ENCODE results near the gene ADCY9.
"Not testable (repeated sequence)": the region's sequence is repeated elsewhere in the genome, so short reads cannot be mapped to it uniquely, and the experiment has no call there.

The ADCY9 gene

GRCh38 chr16:4093495-4094126, 22.6 kb downstream of the ADCY9 start:
- no peak for DNase-seq (ENCODE audit: low read depth)

- DNase-seq (ENCODE audit: low read depth), result no peak
Measured at GRCh38 chr16:4092547-4093265, 23.5 kb downstream of the ADCY9 start.

DNA sequence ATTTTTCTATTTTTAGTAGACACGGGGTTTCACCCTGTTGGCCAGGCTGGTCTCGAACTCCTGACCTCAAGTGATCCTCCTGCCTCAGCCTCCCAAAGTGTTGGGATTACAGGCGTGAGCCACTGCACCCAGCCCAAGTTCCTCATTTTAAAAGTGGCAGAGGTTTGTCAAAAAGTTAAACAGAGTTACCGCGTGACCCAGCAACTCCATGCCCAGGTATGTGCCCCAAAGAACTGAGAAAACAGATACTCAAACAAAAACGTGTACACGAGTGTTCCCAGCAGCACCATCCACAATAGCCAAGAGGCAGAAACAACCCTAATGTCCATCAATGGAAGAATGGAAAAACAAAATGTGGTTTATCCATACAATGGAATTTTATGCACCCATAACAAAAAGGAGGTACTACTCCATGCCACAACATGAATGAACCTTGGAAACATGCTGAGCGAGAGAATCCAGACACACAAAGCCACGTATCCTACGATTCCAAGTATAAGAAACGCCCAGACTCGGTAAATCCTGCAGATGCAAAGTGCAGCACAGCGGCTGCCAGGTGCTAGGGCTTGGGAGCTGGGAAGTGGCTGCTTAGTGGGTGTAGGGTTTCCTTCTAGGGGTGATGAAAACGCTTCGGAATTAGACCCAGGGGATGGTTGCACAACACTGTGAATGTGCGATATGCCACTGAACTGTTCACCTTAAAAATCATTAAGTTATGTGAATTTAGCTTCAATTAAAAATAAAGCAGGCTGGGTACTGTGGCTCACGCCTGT, 24.8 kb downstream of the ADCY9 start:
- DNase-seq (ENCODE audit: low read depth), result no peak

- DNase-seq (ENCODE audit: low read depth), result no peak
Measured at GRCh38 chr16:4090351-4090851, 25.8 kb downstream of the ADCY9 start.

DNA sequence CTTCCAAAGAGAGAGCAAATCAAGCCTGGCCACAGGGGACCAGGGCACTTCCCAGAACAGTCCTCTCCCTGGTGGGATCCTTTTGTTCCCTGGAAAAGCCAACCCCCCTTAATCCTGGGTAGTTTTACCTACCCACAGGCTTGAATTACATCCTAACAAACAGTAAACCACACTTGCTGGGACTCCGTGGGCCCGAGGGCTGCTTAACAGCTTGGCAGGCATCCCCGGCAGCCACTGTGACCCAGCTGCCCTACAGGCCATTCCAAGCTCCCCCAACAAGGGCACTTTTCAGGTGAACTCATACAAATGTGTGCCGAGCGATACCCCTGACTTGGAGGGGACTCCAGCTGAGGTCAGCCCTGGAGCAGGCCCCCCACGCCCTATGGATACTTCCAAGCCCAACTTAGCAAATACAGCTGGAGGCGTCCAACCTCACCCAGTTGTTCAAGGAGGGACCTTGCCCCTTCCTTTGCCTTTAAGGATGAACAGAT, 26.4 kb downstream of the ADCY9 start:
- no peak for DNase-seq (ENCODE audit: low read depth)

DNA sequence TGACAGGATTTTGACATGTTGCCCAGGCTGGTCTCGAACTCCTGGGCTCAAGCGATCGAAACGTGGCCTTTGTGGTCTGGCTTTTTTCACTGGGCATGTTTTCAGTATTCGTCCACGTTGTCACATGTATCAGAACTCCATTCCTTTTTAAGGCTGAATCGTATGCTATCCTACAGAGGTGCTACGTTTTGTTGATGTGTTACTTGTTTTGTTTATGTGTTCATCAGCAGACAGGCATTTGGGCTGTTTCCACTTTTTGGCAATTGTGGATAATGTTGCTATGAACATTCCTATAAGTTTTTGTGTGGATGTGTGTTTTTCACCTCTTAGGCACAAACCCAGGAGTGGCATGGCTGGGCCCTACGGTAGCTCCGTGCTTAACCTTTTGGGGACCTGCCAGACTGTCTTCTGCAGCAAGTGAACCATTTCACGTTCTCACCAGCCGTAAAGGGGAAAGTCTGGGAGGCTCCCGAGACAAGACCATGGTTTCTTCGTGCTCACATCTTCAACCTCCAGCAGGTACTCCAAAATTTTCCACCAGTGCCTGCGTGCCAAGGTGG, 26.9 kb downstream of the ADCY9 start:
- no peak for DNase-seq (ENCODE audit: low read depth)

DNA sequence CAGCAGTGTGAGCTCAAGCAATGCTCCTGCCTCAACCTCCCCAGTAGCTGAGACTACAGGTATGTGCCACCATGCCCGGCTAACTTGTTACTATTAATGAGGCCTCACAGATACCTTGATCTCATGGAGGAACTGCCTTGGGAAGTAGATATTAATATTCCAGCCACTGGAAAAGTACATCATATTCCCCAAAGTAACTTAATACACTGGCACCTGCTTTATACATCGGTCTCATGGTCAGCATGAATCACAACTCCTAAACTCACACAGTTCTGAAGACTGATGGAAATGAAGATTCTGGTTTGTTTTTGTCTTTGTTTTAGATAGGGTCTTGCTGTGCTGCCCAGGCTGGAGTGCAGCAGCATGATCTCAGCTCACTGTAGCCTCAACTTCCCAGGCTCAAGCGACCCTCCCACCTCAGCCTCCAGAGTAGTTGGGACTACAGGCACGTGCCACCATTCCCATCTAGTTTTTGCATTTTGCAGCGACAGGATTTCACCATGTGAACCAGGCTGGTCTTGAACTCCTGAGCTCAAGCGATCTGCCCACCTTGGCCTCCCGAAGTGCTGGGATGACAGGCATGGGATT, 28.2 kb downstream of the ADCY9 start:
- DNase-seq (ENCODE audit: low read depth), result no peak

DNA sequence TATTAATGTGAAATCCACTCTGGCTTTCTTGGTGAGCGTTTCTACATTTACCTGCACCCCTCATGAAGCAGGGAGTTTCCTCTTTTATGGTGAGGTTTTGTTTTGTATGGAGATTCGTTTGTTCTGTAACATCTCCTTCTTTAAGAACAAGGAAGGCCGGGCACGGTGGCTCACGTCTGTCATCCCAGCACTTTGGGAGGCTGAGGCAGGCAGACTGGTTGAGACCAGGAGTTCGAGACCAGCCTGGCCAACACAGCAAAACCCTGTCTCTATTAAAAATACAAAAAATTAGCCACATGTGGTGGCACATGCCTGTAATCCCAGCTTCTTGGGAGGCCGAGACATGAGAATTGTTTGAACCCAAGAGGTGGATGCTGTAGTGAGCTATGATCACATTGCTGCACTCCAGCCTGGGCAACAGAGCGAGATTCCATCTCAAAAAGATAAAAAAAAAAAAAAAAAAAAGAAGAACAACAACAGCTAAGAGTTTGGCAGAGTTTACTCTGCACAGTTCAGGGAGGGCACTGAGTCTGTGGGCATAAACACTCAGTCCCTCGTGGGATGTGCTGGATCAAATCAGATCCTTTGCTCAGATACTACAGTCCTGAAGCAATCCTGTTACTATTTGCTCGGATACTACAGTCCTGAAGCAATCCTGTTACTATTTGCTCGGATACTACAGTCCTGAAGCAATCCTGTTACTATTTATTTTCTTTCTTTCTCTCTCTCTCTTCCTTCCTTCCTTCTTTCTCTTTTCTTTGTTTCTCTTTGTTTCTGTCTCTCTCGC, 28.9 kb downstream of the ADCY9 start:
- DNase-seq (ENCODE audit: low read depth), result no peak

DNA sequence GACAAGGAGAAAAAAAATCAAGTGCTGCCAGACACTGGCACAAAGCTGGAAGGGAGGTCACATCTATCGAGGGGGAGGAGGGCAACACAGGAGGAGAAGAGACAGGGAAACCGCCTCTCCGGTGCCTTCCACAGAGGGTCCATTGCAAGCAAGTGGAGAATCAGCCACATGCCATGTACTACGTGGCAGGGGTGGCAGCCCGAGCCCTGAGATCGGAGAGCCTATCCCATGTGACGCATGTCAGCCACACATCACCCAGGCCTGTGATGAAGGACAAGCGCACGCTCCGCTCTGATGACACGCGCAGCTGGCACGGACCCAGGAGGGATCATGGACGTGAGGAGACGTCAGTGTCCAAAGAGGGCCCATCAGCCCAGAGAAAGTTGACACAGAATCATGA, 30.1 kb downstream of the ADCY9 start:
- DNase-seq (ENCODE audit: low read depth), result no peak

- no peak for DNase-seq (ENCODE audit: low read depth)
Measured at GRCh38 chr16:4085405-4085970, 30.8 kb downstream of the ADCY9 start.

- no peak for DNase-seq (ENCODE audit: low read depth)
Measured at GRCh38 chr16:4083347-4083870, 32.8 kb downstream of the ADCY9 start.

DNA sequence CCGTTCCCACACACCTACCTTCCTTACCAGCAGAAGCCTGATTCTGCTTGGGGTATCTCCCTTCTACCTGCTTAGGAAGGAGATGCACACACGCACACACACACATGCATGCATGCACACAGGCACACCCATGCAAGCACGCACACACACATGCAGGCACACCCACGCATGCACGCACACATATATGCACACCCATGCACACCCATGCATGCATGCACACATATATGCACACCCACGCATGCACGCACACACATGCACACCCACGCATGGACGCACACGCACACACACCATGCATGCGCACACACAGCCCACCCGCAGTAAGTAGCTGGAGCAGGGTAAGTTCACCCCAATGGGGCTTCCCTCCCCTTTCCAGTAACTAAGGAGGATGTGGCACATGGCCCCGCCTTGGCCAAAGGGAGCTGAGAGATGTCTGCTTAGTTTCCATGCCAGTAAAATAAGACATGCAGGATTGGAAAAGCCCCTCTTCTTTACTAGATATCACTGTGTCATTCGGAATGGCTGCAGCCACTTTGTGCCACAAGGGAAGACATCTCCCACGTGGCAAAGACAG, 33.7 kb downstream of the ADCY9 start:
- no peak for DNase-seq (ENCODE audit: low read depth)

GRCh38 chr16:4081521-4082021, 34.7 kb downstream of the ADCY9 start:
- no peak for DNase-seq (ENCODE audit: low read depth)

DNA sequence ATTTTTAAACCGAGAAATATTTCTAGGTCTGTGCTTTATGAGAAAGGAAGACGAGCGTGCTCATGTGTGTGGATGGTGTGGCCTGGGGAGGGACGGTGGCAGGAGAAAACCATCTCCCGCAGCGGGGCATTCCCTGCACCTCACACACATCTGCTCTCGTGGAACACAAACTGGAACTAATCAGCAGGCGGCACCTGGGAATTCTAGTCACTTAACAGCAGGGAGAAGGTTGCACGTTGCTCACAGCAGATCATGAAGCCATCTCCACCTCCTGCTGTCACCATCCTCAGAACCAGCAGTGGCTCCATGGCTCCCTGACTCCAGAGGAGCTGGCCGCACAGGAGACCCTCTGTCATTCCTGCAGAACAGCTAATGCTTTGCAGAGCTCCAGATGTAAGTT, 35.2 kb downstream of the ADCY9 start:
- no peak for DNase-seq (ENCODE audit: low read depth)

DNA sequence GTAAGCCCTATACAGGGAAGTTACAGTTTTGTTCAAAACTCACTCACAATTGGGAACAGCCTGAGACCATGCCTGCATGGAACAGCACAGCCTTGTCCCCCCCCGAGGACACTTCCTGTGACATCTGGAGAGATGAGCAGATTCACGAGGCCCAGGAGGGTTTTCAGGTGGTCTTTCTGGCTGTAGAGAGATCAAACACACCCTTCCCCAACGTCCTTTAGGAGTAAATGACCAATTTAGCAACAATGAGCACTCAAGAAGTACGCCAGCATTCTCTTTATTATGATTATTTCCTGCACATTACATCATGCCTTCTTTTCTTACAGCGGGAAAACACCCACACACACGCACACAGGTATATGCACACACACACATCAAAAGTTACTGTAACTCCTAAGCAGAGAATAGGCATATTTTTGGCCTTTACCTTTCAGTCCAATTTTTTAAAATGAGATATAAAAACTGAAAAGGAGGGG, 39.0 kb downstream of the ADCY9 start:
- no peak for DNase-seq (ENCODE audit: low read depth)

- DNase-seq (ENCODE audit: low read depth), result no peak
Measured at GRCh38 chr16:4075534-4075933, 40.7 kb downstream of the ADCY9 start.

GRCh38 chr16:4073150-4073549, 43.1 kb downstream of the ADCY9 start:
- not testable (repeated sequence) for DNase-seq (ENCODE audit: low read depth)

- DNase-seq (ENCODE audit: low read depth), result no peak
Measured at GRCh38 chr16:4071686-4072561, 44.3 kb downstream of the ADCY9 start.

DNA sequence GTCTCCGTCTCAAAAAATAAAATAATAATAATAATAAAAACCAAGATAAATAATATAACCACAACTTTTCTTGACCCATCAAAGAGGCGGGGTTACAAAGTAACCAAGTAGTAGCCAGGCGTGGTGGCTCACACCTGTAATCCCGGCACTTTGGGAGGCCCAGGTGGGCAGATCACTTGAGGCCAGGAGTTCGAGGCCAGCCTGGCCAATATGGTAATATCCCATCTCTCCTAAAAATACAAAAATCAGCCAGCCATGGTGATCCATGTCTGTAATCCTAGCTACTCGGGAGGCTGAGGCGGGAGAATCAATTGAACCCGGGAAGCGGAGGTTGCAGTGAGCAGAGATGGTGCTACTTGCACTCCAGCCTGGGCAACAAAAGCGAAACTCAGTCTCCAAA, 45.3 kb downstream of the ADCY9 start:
- no peak for DNase-seq (ENCODE audit: low read depth)

Measured in stimulated activated CD8-positive, alpha-beta memory T cell treated with anti-CD3 and anti-CD28 coated beads, Interleukin-15, amount 100 ng/mL, for 24 hours (primary cell).